Measurements from ENCODE around the gene APBB2.

Gene APBB2

GRCh38 chr4:41189076-41189475 lies 25.3 kb downstream of the APBB2 start:
- no peak for DNase-seq (ENCODE audit: low spot score)

- DNase-seq (ENCODE audit: low spot score), result no peak
These were observed 28.4 kb downstream of the APBB2 start for GRCh38 chr4:41185614-41186592.

- DNase-seq (ENCODE audit: low spot score), result no peak
These were observed 30.3 kb downstream of the APBB2 start for GRCh38 chr4:41184009-41184408.

GRCh38 chr4:41183021-41183553 lies 31.3 kb downstream of the APBB2 start:
- no peak for DNase-seq (ENCODE audit: low spot score)

GRCh38 chr4:41181037-41181436 lies 33.3 kb downstream of the APBB2 start:
- DNase-seq (ENCODE audit: low spot score), result no peak

GRCh38 chr4:41179498-41180195 lies 34.7 kb downstream of the APBB2 start:
- DNase-seq (ENCODE audit: low spot score), result no peak

- no peak for DNase-seq (ENCODE audit: low spot score)
These were observed 35.7 kb downstream of the APBB2 start for GRCh38 chr4:41178372-41179370.

- no peak for DNase-seq (ENCODE audit: low spot score)
These were observed 37.3 kb downstream of the APBB2 start for GRCh38 chr4:41177016-41177415.

GRCh38 chr4:41176340-41176739 lies 38.0 kb downstream of the APBB2 start:
- no peak for DNase-seq (ENCODE audit: low spot score)

GRCh38 chr4:41175794-41176193 lies 38.5 kb downstream of the APBB2 start:
- no peak for DNase-seq (ENCODE audit: low spot score)

GRCh38 chr4:41174444-41174843 lies 39.9 kb downstream of the APBB2 start:
- no peak for DNase-seq (ENCODE audit: low spot score)

- no peak for DNase-seq (ENCODE audit: low spot score)
These were observed 41.6 kb downstream of the APBB2 start for GRCh38 chr4:41172786-41173185.

GRCh38 chr4:41169256-41169800 lies 45.0 kb downstream of the APBB2 start:
- DNase-seq (ENCODE audit: low spot score), result no peak

- DNase-seq (ENCODE audit: low spot score), result no peak
These were observed 47.2 kb downstream of the APBB2 start for GRCh38 chr4:41167191-41167590.

GRCh38 chr4:41164405-41164804 lies 49.9 kb downstream of the APBB2 start:
- DNase-seq (ENCODE audit: low spot score), result no peak

- no peak for DNase-seq (ENCODE audit: low spot score)
These were observed 53.0 kb downstream of the APBB2 start for GRCh38 chr4:41161355-41161754.

GRCh38 chr4:41160856-41161255 lies 53.5 kb downstream of the APBB2 start:
- DNase-seq (ENCODE audit: low spot score), result no peak

- DNase-seq (ENCODE audit: low spot score), result no peak
These were observed 54.1 kb downstream of the APBB2 start for GRCh38 chr4:41160012-41160789.

GRCh38 chr4:41158756-41159155 lies 55.6 kb downstream of the APBB2 start:
- DNase-seq (ENCODE audit: low spot score), result no peak

- no peak for DNase-seq (ENCODE audit: low spot score)
These were observed 56.1 kb downstream of the APBB2 start for GRCh38 chr4:41158274-41158673.

GRCh38 chr4:41157009-41157408 lies 57.3 kb downstream of the APBB2 start:
- no peak for DNase-seq (ENCODE audit: low spot score)

Data from NAMALWA (cell line).